Measurements from ENCODE around the gene SLC25A21.
"Not testable (repeated sequence)": the region's sequence is repeated elsewhere in the genome, so short reads cannot be mapped to it uniquely, and the experiment has no call there.

SLC25A21 gene

GRCh38 chr14:37186865-37187264 is 14.5 kb upstream of the SLC25A21 start:
- no peak for DNase-seq (ENCODE audit: low read depth in 2 of 2)

- no peak for DNase-seq (ENCODE audit: low read depth in 2 of 2)
Observed at GRCh38 chr14:37185670-37186069, 13.3 kb upstream of the SLC25A21 start.

GRCh38 chr14:37184520-37184919 is 12.1 kb upstream of the SLC25A21 start:
- DNase-seq (ENCODE audit: low read depth in 2 of 2) = not testable (repeated sequence)

- no peak for DNase-seq (ENCODE audit: low read depth in 2 of 2)
Observed at GRCh38 chr14:37181441-37181840, 9.0 kb upstream of the SLC25A21 start.

GRCh38 chr14:37180886-37181285 is 8.5 kb upstream of the SLC25A21 start:
- not testable (repeated sequence) for DNase-seq (ENCODE audit: low read depth in 2 of 2)

- DNase-seq (ENCODE audit: low read depth in 2 of 2) = no peak
Observed at GRCh38 chr14:37179896-37180502, 7.6 kb upstream of the SLC25A21 start.

- no peak for DNase-seq (ENCODE audit: low read depth in 2 of 2)
Observed at GRCh38 chr14:37172936-37173614, 669 bp upstream of the SLC25A21 start.

GRCh38 chr14:37171678-37172023 is 755 bp downstream of the SLC25A21 start:
- no peak for DNase-seq (ENCODE audit: low read depth in 2 of 2)

- no peak for DNase-seq (ENCODE audit: low read depth in 2 of 2)
Observed at GRCh38 chr14:37170993-37171392, 1.4 kb downstream of the SLC25A21 start.

GRCh38 chr14:37170237-37170636 is 2.2 kb downstream of the SLC25A21 start:
- DNase-seq (ENCODE audit: low read depth in 2 of 2) = no peak

- DNase-seq (ENCODE audit: low read depth in 2 of 2) = no peak
Observed at GRCh38 chr14:37168721-37169120, 3.7 kb downstream of the SLC25A21 start.

GRCh38 chr14:37167151-37168047 is 5.0 kb downstream of the SLC25A21 start:
- no peak for DNase-seq (ENCODE audit: low read depth in 2 of 2)

- no peak for DNase-seq (ENCODE audit: low read depth in 2 of 2)
Observed at GRCh38 chr14:37165794-37166193, 6.6 kb downstream of the SLC25A21 start.

- not testable (repeated sequence) for DNase-seq (ENCODE audit: low read depth in 2 of 2)
Observed at GRCh38 chr14:37162307-37162706, 10.1 kb downstream of the SLC25A21 start.

GRCh38 chr14:37157987-37158386 is 14.4 kb downstream of the SLC25A21 start:
- DNase-seq (ENCODE audit: low read depth in 2 of 2) = no peak

- no peak for DNase-seq (ENCODE audit: low read depth in 2 of 2)
Observed at GRCh38 chr14:37153483-37153882, 18.9 kb downstream of the SLC25A21 start.

GRCh38 chr14:37153005-37153404 is 19.4 kb downstream of the SLC25A21 start:
- DNase-seq (ENCODE audit: low read depth in 2 of 2) = no peak

GRCh38 chr14:37150414-37150813 is 22.0 kb downstream of the SLC25A21 start:
- DNase-seq (ENCODE audit: low read depth in 2 of 2) = no peak

GRCh38 chr14:37147310-37147880 is 25.0 kb downstream of the SLC25A21 start:
- DNase-seq (ENCODE audit: low read depth in 2 of 2) = no peak

GRCh38 chr14:37146438-37146837 is 26.0 kb downstream of the SLC25A21 start:
- not testable (repeated sequence) for DNase-seq (ENCODE audit: low read depth in 2 of 2)

- DNase-seq (ENCODE audit: low read depth in 2 of 2) = no peak
Observed at GRCh38 chr14:37145395-37145794, 27.0 kb downstream of the SLC25A21 start.

GRCh38 chr14:37144729-37145363 is 27.6 kb downstream of the SLC25A21 start:
- DNase-seq (ENCODE audit: low read depth in 2 of 2) = no peak
